A673 (cell line): Measurements from ENCODE around the gene CORT. TPM values are rescaled to one million over a fixed set of nuclear protein-coding genes. Genes with fewer than 3 reads are reported as not detected.

ENCODE experiments used
- BruUV-seq: library from RNA; stranded (reverse); fragments of 400-500 nt; replicated peaks from 2 replicates; lab custom pipeline; 2021; lab: Mats Ljungman, UMichigan
- CTCF ChIA-PET: fragments of 300-600 bp; sonication (Branson Sonifier 250); formaldehyde crosslinking; loops from one replicate; lab custom pipeline; 2022; ENCODE audit warnings: antibody characterized with exemption; lab: Charles Lee
- POLR2A ChIA-PET: fragments of 300-600 bp; sonication (Branson Sonifier 250); formaldehyde crosslinking; loops from one replicate; lab custom pipeline; 2022; ENCODE audit warnings: antibody characterized with exemption; ENCODE audit not compliant: low non-redundant PET; lab: Charles Lee
- DNase-seq: peaks from one replicate; pipeline ENCODE4 v3.0.0-alpha.2; 2015; ENCODE audit warnings: low spot score
- H3K27ac ChIP-seq: fragments of 200-600 bp; sonication (generic); 2 replicates; pipeline ENCODE4 v1.5.1; 2016; ENCODE audit warnings: mixed run types, low read depth, mild to moderate bottlenecking, mixed read lengths, antibody characterized with exemption, low read length; ENCODE audit not compliant: poor library complexity, severe bottlenecking
- H3K27me3 ChIP-seq: fragments of 200-600 bp; sonication (generic); replicated peaks from 2 replicates; pipeline ENCODE4 v1.6.1; 2017; ENCODE audit warnings: mixed run types, low read depth, mild to moderate bottlenecking, mixed read lengths, antibody characterized with exemption, low read length; ENCODE audit not compliant: insufficient read depth, poor library complexity
- H3K36me3 ChIP-seq: fragments of 200-600 bp; sonication (generic); 2 replicates; pipeline ENCODE4 v1.6.1; 2016; ENCODE audit warnings: mixed run types, mild to moderate bottlenecking, mixed read lengths, antibody characterized with exemption, low read length; ENCODE audit not compliant: insufficient read depth, poor library complexity, severe bottlenecking
- H3K4me1 ChIP-seq: fragments of 200-600 bp; sonication (generic); 2 replicates; pipeline ENCODE4 v1.6.1; 2017; ENCODE audit warnings: mixed run types, mild to moderate bottlenecking, mixed read lengths, antibody characterized with exemption, low read length; ENCODE audit not compliant: insufficient read depth, poor library complexity, severe bottlenecking
- H3K4me3 ChIP-seq: fragments of 200-600 bp; sonication (generic); 2 replicates; pipeline ENCODE4 v1.5.1; 2016; ENCODE audit warnings: low read depth, mixed run types, mild to moderate bottlenecking, mixed read lengths, low read length; ENCODE audit not compliant: poor library complexity, severe bottlenecking
- H3K9me3 ChIP-seq: fragments of 200-600 bp; sonication (generic); 2 replicates; pipeline ENCODE4 v1.6.1; 2016; ENCODE audit warnings: mixed run types, low read depth, mild to moderate bottlenecking, mixed read lengths, antibody characterized with exemption, low read length; ENCODE audit not compliant: poor library complexity, severe bottlenecking
- EZH2 ChIP-seq: fragments of 200-600 bp; sonication (generic); IDR thresholded peaks from 2 replicates; pipeline ENCODE4 v1.6.1; 2017; ENCODE audit warnings: borderline replicate concordance, low read depth, mild to moderate bottlenecking, mixed read lengths, antibody characterized with exemption, low read length; ENCODE audit not compliant: poor library complexity, severe bottlenecking
- intact Hi-C: fragments of 100-400 bp; cut with micrococcal nuclease; formaldehyde crosslinking; loops from one replicate; pipeline ENCODE4 v1.10.0; 2022; ENCODE audit not compliant: unreplicated experiment
- total RNA-seq: library from RNA; stranded (reverse); gene quantifications from 2 replicates; pipeline ENCODE4 v1.2.3, GENCODE V29; 2021
- TF ChIP-seq, protein P1 (sequence below): fragments of 300-800, 200-600 bp; sonication (generic); conservative IDR thresholded peaks from 2 replicates; pipeline ENCODE4 v1.5.1; 2017; ENCODE audit warnings: low read depth, mild to moderate bottlenecking, antibody characterized with exemption, low read length, moderate library complexity, mixed read lengths

The CORT gene
- total RNA-seq, 1 experiment from 2014 or later = 1.4 TPM

- no peaks in the 10 kb centered on the region for H3K9me3 ChIP-seq
- no peaks in the 10 kb centered on the region for H3K36me3 ChIP-seq
- intact Hi-C loops = no loop called here
- no peaks in the 10 kb centered on the region for H3K4me1 ChIP-seq
- BruUV-seq = no TSS peak
- ChIA-PET CTCF (interaction anchor here (0.6 kb wide), 1 partner anchor 415 kb away, joined by 3 read pairs; no protein-coding TSS in a partner anchor), POLR2A (no interaction called here)
- H3K27ac ChIP-seq = no peak overlapping the region
- no peak for TF ChIP-seq EZH2
- TF ChIP-seq, protein P1, sequence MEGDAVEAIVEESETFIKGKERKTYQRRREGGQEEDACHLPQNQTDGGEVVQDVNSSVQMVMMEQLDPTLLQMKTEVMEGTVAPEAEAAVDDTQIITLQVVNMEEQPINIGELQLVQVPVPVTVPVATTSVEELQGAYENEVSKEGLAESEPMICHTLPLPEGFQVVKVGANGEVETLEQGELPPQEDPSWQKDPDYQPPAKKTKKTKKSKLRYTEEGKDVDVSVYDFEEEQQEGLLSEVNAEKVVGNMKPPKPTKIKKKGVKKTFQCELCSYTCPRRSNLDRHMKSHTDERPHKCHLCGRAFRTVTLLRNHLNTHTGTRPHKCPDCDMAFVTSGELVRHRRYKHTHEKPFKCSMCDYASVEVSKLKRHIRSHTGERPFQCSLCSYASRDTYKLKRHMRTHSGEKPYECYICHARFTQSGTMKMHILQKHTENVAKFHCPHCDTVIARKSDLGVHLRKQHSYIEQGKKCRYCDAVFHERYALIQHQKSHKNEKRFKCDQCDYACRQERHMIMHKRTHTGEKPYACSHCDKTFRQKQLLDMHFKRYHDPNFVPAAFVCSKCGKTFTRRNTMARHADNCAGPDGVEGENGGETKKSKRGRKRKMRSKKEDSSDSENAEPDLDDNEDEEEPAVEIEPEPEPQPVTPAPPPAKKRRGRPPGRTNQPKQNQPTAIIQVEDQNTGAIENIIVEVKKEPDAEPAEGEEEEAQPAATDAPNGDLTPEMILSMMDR = no peak
- no peaks in the 10 kb centered on the region for H3K27me3 ChIP-seq
- no peak overlapping the region for H3K4me3 ChIP-seq
- no peak for DNase-seq
These were observed 2.9 kb upstream of the CORT start for GRCh38 chr1:10446790-10447422.

DNA sequence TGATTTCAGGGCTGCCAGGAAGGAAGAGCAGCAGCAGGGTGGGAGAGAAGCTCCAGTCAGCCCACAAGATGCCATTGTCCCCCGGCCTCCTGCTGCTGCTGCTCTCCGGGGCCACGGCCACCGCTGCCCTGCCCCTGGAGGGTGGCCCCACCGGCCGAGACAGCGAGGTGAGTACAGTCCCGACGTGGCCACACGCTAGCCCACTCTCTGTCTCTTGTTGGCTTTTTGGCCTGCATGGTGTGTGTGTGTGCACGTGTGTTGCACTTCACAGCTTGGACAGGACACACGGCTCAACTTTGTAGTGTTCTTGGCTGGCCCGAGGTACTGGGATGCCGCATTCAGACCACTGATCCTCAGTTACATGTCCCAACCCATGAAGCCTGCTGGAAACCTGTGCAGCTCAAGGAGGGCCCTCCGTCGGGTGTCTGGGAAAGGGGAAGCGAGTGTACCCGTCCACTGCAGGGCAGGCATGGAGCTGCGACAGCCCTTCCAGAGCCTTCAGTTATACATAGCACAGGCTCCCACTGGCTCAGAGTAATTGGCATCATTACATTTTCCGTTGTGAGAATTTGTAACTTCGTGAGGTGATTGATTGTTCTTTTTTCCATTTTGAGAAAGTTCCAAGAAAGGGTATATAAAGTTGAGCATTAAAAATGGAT, 454 bp downstream of the CORT start:
- POLR2A ChIA-PET = interaction anchor here (0.6 kb wide), 1 partner anchor 59 kb away, joined by 3 read pairs; no protein-coding TSS in a partner anchor
- Histone ChIP-seq H3K9me3 (no peaks in the 10 kb centered on the region), H3K27me3 (no peaks in the 10 kb centered on the region), H3K36me3 (no peaks in the 10 kb centered on the region), H3K27ac (no peak overlapping the region), H3K4me1 (no peaks in the 10 kb centered on the region), H3K4me3 (no peak overlapping the region)
- intact Hi-C loops = no loop called here
- TF ChIP-seq, protein P1 = no peak
- TF ChIP-seq EZH2 = no peak
- BruUV-seq = no TSS peak
- CTCF ChIA-PET = no interaction called here
- DNase-seq = no peak

GRCh38 chr1:10450836-10451235, 1.0 kb downstream of the CORT start:
- no peak for DNase-seq
- no peaks in the 10 kb centered on the region for H3K36me3 ChIP-seq
- H3K9me3 ChIP-seq = no peaks in the 10 kb centered on the region
- no peak overlapping the region for H3K4me3 ChIP-seq
- no peaks in the 10 kb centered on the region for H3K4me1 ChIP-seq
- ChIA-PET CTCF (no interaction called here), POLR2A (no interaction called here)
- no peak for TF ChIP-seq EZH2
- TF ChIP-seq, protein P1 = no peak
- H3K27me3 ChIP-seq = no peaks in the 10 kb centered on the region
- no TSS peak for BruUV-seq
- intact Hi-C loops = no loop called here
- no peak overlapping the region for H3K27ac ChIP-seq
